Measurements from ENCODE around the gene SUCLG2.

SUCLG2 gene

DNA sequence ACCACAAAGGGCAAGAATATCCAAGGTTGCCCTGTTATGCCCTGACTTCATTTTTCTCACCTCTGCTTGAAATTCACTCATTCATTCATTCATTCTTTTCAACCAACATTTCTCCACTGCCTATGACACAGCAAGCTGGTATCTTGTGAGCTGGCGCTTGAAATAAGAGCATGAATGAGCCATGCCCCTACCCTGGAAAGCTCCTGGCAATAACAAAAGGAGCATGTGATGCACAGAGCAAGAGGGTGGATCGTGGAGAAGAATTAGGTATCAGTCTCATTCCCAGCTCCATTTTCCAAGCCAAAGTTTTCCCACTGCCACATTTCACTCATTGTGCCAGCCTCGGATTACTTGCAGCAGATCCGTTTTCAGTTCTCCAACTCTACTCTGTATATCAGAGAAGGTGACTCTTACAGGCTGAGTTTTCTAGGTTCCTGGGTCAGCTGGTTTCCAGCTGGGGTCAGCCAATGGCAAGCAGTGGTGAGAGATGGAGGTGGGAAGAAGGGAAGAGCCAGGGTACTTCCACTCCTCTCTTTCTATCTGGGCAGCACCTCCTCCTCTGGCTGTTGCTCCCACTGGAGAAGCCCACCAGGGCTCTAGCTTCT is 144.8 kb downstream of the SUCLG2 start:
- no peak for DNase-seq (ENCODE audit: low read depth)

DNA sequence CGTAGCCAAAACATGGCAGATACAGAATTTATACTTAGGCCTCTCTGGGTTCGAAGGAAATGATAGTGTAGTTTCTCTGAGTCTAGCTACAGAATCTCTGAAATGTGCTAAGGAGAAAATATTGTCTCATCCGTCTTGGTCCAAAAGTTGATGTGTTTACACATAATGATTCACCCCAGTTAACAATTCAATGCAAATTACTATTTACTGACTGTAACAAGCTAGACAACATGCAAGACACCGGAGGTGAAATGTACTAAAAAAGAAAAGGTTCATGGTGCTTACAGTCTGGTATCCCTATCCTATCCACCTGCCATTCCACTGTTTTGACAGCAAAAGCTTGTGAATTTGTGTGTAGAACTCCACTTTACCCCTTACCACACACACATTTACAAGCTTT is 146.8 kb downstream of the SUCLG2 start:
- DNase-seq (ENCODE audit: low read depth) = no peak

DNA sequence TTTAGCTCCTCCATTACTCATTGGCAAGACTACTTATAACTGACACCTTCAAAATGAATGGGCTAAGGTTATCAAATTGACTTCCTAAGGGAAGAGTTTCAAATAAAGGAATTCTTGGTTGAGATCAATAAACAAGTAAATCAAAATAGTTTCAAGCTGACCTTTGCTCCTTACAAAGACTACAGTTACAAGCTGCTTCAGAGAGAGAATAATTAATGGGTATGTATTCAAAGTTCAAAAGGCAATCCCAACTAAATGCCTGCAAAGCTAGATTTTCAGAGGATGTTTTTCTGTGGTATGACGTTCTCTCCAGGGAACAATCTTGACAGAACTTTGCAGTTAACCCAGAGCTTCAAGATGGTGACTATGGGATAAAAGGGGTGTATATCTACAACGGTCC is 153.7 kb downstream of the SUCLG2 start:
- no peak for DNase-seq (ENCODE audit: low read depth)

DNA sequence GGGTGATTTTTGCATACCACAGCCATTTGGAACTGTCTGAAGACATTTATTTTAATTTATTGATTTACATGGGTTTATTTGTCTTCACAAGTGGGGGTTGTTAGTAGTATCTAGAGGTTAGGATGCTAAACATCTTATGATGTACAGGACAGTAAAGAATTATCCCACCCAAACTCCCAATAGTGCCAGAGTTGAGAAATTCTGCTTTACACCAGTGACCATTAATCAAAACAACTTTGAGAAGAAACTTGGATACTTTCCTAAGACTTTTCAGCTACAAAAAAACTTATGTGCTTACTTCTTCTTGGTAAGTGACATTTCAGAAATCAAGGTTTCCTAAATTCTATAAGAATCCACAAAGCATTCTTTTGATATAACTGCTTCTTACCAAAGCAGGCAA is 156.7 kb downstream of the SUCLG2 start:
- no peak for DNase-seq (ENCODE audit: low read depth)

DNA sequence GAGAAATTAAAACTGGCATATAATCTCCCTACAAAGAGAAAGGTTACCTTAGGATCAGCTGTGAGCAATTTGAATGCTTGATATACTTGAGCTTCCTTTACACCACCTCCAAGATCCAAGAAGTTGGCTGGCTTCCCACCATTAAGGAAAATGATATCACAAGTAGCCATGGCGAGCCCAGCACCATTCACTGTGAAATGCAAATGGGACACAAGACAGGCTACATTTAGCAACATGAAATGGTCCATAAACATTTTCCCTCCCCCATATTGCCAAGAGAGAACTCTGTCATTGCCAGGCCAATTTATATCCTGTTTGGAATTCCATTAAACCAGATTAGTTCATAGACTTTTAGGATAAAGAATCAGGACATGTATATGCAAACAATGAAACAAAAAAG is 158.7 kb downstream of the SUCLG2 start:
- DNase-seq (ENCODE audit: low read depth) = no peak

DNA sequence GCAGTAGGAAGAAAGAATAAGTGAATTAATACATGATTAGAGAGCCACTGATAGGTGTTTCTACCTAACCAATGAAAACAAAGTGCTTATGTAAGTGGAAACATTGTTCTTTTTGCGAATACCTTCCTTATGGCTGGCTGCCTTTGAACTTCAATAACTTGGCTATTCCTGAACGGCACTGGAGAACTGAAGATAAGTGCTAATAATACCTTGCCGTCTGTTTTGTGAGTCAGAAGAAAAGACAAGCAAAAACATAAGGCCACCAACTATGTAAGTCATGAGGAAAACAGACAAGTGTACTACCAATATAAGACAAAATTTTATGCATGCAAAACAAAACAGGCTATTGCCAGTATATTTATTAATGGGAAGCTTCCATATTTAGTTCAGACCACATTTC is 160.6 kb downstream of the SUCLG2 start:
- no peak for DNase-seq (ENCODE audit: low read depth)

DNA sequence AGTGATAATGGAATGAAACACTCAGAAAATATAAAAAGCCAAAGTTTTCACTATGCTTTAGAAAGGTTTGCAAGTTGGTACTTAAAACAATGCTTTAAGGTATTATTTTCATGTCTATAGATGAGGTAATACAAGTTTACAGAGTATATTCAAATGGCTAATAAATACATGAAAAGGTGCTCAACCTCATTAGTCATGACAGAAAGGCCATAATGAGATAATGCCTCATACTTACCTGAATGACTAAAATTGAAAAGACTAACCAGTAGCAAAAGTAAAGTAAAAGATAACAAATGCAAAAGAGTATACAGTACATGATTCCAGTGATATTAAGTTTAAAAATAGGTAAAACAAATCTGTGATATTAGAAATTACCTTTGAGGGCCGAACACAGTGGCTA is 163.8 kb downstream of the SUCLG2 start:
- no peak for DNase-seq (ENCODE audit: low read depth)

DNA sequence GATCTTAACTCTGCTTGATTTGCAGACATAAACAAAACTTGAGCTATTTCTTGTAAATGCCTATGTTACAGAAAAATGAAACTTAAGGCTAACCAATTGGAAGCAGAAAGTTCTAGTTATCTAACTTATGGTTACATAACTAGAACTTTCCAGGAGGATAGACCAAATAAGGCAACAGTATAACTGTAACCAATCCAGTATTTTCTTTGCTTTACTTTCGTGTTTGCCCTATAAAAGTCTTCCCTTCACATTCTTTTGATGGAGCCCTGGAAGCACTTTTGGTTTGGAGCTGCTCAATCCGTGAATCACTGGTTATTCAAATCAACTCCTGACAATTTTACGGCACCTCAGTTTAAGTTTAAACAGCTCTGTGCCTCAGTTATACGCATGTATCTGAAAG is 164.6 kb downstream of the SUCLG2 start:
- no peak for DNase-seq (ENCODE audit: low read depth)

DNA sequence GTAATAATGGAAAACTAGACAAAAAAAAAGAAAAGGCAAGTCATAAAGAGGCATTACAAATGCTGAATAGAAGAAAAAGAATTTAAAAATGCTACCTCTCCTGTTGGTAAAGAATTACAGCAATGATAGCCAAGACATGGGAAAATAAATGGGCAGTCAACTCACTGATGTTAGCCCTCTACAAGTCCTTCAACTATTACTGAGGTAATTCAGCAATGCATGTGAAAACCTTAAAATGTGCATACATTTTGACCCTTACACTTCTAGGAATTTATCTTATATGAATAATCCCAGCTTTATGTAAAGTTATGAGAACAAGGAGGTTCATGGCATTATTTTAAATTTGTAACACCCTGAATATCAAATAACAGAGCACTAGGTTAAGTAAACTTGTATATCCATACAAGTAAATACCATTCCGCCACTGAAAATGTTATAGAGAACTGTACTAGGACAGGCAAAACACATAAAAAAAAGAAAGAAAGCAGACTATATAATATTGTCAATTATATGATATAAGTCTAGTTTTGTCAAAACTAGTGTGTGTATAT is 166.8 kb downstream of the SUCLG2 start:
- no peak for DNase-seq (ENCODE audit: low read depth)

DNA sequence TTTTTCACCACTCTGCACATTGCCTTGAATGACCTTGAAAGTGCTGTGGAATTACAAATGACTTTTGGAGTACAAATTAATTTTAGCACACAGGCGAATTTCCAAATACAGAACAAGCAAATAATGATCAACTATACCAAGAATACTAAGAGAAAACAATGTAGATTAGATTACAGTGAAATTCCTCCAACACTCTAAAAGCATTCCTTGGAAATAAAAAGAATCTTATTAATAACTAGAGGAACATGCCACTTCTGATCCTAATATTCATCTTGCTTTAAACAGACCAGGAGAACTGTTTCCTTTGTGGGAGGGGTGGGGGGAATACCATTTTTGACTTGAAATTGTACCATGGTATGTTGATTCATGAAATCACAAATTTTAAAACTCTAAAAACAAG is 167.5 kb downstream of the SUCLG2 start:
- DNase-seq (ENCODE audit: low read depth) = no peak

DNA sequence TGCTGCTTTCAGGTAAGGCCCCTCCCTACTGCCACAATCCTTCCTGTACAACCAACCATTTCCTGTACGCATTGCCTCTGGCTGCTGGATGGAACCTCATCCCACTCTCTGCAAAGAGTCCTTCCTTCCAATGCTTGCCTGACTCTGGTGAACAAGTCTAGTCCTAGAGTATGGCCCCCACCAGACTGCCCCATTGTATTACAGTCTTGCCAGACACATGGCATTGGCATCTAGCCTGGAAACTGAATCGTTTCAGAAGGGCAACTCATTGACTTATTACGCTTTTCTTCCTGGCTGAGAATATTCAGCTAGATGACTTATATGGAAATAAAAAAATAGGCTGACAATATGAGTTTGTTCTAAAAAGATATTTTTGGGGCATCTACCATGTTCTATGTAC is 170.3 kb downstream of the SUCLG2 start:
- no peak for DNase-seq (ENCODE audit: low read depth)

DNA sequence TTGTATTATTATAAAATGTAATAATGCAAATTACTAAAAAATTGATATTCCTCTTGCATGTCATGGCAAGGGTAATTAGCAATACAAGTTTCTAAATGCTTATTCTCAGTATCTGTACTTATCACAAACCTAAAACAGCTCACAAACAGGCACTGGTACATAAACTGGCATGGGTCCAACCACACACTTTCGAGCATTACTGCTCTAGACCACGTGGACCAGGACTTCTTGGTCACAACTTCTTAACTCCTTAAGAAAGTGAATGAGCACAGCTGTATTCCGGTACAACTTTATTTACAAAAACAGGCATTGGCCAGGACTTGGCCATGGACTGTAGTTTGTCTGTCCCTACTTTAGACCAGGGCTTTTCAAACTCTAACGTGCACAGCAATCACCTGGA is 173.3 kb downstream of the SUCLG2 start:
- DNase-seq (ENCODE audit: low read depth) = no peak

DNA sequence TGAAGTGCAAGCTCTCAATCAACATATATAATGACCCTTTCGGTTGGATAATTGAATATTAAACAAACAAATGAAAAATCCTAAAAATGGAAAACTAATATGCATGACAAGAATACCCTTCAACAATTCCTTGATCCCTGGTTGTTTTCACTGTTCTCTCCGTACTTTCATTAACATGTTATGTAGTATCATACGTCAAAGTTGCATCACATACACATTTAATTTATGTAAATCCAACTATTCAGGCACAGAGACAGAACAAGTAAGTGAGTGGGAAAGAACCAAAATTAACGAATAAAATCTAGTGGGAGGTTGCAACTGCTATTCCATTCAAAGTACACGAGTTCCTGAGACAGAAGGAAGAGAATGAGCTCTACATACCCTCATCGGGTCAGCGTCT is 176.0 kb downstream of the SUCLG2 start:
- no peak for DNase-seq (ENCODE audit: low read depth)

DNA sequence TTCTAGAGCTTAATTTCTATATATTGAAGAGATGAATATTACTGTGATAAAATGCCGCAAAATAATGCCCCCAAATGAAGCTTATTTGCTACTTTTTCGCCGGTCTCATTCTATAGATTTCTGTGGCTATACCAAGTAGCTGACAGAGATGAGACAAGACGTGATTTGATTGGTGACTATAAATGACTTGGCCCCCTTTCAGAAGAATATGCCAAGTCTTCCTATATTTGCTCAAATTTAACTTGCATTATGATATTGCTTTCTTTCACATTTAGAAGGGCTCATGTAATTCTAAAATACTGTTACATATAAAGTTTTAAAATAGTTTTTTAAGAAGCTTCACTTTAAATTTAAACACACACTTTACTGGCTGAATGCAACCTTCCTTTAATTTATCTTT is 180.1 kb downstream of the SUCLG2 start:
- DNase-seq (ENCODE audit: low read depth) = no peak

DNA sequence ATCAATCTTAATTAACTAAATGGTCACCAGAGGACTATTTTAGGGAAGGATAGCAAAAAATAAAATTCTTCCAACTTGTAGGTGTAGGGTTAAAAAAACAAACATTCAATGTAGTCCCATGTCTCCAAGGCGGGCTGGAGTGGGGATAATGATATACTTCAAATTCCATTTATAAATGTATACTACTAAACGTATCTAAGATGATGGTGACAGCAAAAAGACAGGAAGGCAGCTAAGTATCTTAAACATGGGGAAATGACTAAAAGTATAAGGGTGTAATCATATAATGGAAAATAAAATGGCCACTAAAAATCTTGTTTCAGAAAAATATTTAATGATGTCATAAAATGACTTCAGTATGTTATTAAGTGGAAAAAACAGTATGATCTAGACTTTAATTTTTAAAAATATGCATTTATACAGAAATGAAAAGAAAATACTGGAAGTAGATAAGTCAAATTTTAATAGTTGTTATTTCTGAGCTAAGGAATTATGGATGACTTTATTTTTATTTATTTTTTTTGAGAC is 181.7 kb downstream of the SUCLG2 start:
- no peak for DNase-seq (ENCODE audit: low read depth)

DNA sequence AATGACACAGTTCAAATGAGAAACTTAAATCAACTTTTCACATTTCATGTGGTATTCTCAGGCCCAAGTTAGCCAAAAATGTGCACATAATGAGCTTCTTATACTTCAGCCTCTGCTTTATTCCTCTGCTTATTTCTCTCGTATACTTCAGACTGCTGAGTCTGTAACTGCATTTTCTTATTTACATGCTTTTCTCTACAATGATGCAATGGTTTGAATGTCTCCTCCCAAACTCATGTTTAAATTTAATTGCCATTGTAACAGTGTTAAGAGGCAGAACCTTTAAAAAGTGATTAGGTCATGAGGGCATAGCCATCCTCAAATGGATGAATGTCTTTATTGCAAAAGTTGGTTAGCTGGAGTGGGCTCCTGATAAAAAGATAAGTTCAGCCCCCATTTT is 184.2 kb downstream of the SUCLG2 start:
- DNase-seq (ENCODE audit: low read depth) = no peak

DNA sequence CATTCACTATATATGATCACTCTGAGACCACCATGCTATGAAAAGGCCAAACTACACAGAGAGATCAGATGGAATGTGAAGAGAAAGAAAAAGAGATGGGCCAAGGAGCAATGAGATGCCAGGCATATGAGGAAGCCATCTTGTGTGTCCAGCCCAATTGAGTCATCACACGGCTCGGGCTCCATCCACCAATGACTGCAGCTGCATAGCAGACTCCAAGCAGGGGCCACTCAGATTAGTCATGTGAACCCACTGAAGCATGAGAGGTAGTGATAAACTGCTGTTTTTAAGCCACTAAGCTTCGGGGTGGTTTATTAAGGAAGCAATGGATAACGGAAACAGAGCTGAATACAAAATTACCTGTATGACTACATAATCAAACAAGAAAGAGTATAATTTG is 185.9 kb downstream of the SUCLG2 start:
- DNase-seq (ENCODE audit: low read depth) = no peak

DNA sequence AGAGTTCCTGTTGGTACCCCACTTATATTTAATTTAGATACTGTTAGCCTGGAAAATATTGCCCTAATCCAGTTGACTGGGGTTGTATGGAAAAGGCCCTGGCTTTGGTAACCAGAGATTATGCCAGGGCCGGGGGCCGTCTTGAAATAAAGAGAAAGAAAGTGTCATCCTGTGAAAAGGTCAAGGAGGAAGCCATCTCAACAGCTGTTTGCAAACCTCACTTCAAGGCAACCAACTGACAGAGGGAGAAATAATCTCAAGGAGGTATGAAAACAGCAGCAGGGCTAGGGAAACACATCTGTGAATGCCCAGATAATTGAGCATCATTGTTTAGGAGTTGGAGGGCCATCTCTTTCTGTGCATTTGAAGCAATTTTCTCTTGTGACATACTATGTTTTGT is 190.8 kb downstream of the SUCLG2 start:
- no peak for DNase-seq (ENCODE audit: low read depth)

DNA sequence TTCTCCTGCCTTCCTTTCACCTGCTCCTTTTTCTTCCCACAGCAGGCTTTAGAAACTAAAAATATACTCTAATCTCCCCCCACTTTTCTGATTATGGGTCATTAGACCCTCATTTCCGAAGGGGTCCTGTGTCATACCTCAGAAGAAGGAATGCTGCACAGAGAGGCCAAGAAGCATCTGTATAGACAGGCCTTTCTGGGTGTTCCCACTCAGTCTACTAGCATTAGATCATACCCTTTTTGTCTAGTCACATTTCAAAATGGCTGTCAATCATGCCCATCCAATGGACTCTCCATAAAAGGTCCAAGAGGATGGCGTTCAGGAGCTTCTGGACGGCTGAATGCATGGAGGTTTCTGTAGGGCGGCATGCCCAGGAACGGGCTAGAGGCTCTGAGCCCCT is 192.2 kb downstream of the SUCLG2 start:
- DNase-seq (ENCODE audit: low read depth) = no peak

DNA sequence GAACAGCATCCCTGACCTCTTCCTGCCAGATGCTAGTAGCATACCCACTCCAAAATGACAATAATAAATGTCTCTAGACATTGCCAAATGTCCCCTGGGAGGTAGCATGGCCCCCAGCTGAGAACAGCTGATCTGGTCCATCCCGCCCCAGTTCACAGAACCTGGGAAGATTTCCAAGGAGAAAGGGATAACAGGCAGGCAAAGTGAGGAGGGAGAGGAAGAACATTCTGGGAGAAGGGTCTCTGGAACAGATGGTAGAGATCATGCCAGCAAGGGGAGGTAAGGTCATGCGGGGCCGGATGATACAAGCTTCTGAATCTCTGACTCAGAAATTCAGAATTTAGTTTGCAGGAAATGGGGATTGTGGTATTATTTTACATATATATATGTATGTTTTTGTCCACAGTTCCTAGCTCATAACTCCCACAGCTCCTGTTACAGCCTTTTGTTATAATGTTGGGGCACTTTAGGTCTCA is 192.7 kb downstream of the SUCLG2 start:
- peak; percentile 68 for DNase-seq (ENCODE audit: low read depth)

DNA sequence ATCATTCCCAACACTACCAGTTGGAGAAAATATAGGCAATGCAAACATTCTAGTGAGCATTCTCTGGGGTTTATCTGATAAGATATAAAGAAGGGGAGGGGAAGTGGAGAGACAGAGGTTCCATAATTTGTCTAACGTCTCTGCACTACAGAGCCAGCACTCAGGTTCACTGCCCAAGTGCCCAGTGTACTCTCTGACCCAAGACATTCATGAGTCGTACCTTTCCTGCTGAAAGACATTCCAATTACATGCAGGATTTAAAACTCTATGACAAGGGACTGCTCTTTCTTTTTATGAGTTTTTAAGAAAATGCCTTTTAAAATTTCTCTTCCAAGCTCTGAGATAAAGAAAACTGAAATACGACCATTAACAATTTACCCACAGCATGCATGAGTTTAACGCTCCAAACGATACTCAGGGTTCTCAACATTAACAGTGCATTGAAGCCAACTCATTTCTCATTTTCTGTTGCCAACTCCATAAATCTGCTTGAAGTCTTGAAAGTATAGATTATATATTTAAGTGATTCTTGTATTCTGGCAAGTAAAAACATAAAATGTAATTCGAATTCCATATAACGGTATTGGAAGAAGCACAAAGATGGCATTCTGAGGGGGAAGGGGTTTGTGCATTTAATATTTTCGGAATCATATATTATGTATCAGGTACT is 193.4 kb downstream of the SUCLG2 start:
- no peak for DNase-seq (ENCODE audit: low read depth)

DNA sequence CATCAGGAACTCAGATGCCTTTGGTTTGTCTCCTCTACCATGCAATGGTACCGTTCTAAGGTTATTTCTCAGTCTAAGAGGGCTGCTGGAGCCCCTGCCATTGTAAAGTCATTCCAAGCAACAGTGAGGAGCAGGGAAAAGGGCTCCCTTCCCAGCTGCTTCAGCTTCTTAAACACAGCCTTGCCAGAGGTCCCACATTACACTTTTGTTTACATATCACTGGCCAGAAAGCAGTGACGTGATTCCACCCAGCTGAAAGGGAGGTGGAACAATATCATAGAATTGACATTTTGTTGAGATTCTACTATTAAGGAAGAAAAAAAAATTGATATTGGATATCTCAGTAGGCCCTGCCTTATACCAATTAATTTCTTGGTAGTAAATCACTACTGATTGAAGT is 194.6 kb downstream of the SUCLG2 start:
- no peak for DNase-seq (ENCODE audit: low read depth)

DNA sequence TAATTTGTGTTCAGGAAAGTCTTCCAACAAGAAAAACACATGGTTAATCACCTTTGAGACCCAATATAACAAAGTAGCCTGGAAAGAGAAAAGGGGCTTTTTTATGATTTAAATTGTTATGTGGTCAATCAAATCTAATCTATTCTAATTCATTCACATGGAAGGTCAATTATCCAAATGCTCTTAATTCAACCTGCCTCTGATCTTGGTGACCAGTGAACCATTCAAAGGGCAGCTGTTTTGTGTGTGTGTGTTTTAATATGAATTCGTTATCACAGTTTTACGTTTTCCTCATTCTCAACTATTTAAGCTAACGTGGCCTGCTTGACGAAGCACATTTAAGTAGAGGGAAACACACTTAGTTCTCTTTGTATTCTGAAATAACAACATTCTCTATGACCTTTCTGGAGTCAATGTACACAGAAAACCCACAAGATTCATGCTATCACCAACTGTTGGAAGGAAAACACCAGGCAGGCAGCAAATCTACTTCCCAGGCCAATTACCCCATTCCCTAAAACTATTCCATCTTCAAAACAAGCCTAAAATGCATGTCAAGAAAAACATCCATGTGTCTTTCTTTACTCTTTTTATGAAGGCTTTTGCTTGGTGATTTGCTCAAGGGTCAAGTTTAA is 195.4 kb downstream of the SUCLG2 start:
- DNase-seq (ENCODE audit: low read depth) = no peak

All from HS-5 (cell line).